ENCODE results near the gene SLF2. TPM values are rescaled to one million over a fixed set of nuclear protein-coding genes. Genes with fewer than 3 reads are reported as not detected.

SLF2 gene
- total and polyA plus RNA-seq, 2 of the 8 experiments (the other 6 are each of a cell fraction or from before 2014, with no cell fraction given), result 5.5 to 20.9 TPM

GRCh38 chr10:100979791-100980272 lies 67.1 kb downstream of the SLF2 start (continued):
- TF ChIP-seq ATF2 (IDR thresholded peaks at IDR 0.05; ENCODE audit: low read length), result no peak
